Liver (tissue), 9 donors: ENCODE measurements around the gene P2RX7. TPM values are rescaled to one million over a fixed set of nuclear protein-coding genes. Genes with fewer than 3 reads are reported as not detected.
"Not testable (repeated sequence)": the region's sequence is repeated elsewhere in the genome, so short reads cannot be mapped to it uniquely, and the experiment has no call there.

ENCODE experiments used
- DNase-seq: peaks from one replicate; pipeline ENCODE4 v3.0.0-alpha.2; 2017; ENCODE audit warnings: low spot score
- H3K27ac ChIP-seq, 2 donors: one replicate each; pipeline ENCODE4 v1.7.0; 2013; ENCODE audit warnings: inconsistent platforms in 2 of 2, low read length in 2 of 2, control low read depth in 1 of 2, low read depth in 1 of 2, mild to moderate bottlenecking in 1 of 2
- H3K27me3 ChIP-seq, 4 donors: one replicate each; pipeline versions ENCODE4 v1.6.1 to v1.7.0; 2013; ENCODE audit warnings: low read length in 3 of 4, inconsistent platforms in 1 of 4, mild to moderate bottlenecking in 1 of 4, moderate library complexity in 1 of 4; ENCODE audit not compliant: control insufficient read depth in 4 of 4, insufficient read depth in 4 of 4
- H3K36me3 ChIP-seq, 4 donors: one replicate each; pipeline versions ENCODE4 v1.6.1 to v1.7.0; 2013; ENCODE audit warnings: low read length in 3 of 4, mild to moderate bottlenecking in 3 of 4, low read depth in 1 of 4, moderate library complexity in 1 of 4; ENCODE audit not compliant: control insufficient read depth in 4 of 4, insufficient read depth in 3 of 4
- H3K4me1 ChIP-seq, 4 donors: one replicate each; pipeline versions ENCODE4 v1.6.1 to v1.7.0; 2013; ENCODE audit warnings: low read length in 3 of 4, mild to moderate bottlenecking in 3 of 4, moderate library complexity in 1 of 4; ENCODE audit not compliant: control insufficient read depth in 4 of 4, insufficient read depth in 4 of 4
- H3K4me3 ChIP-seq, 3 donors: one replicate each; pipeline versions ENCODE4 v1.6.1 to v1.7.0; 2013; ENCODE audit warnings: low read length in 3 of 3, control low read depth in 1 of 3, low read depth in 1 of 3, mild to moderate bottlenecking in 1 of 3
- H3K9ac ChIP-seq, 2 donors: one replicate each; pipeline ENCODE4 v1.7.0; 2013; ENCODE audit warnings: low read length in 2 of 2, mild to moderate bottlenecking in 2 of 2, moderate library complexity in 2 of 2, control low read depth in 1 of 2, low read depth in 1 of 2
- H3K9me3 ChIP-seq, 4 donors: one replicate each; pipeline versions ENCODE4 v1.6.1 to v1.7.0; 2013; ENCODE audit warnings: low read length in 3 of 4; ENCODE audit not compliant: control insufficient read depth in 4 of 4
- EGR1 ChIP-seq, 2 donors: IDR thresholded peaks; 2 replicates each; pipeline ENCODE4 v1.6.1; 2016 to 2018; ENCODE audit warnings: antibody characterized with exemption in 2 of 2, low read depth in 2 of 2
- FOXA1 ChIP-seq: IDR thresholded peaks from 2 replicates; pipeline ENCODE4 v1.6.1; 2016; ENCODE audit warnings: antibody characterized with exemption
- FOXA2 ChIP-seq: IDR thresholded peaks from 2 replicates; pipeline ENCODE4 v1.6.1; 2016; ENCODE audit warnings: antibody characterized with exemption
- GABPA ChIP-seq, 2 donors: IDR thresholded peaks in 1 of 2; conservative IDR thresholded peaks in 1 of 2; 2 replicates each; pipeline ENCODE4 v1.6.1; 2016; ENCODE audit warnings: antibody characterized with exemption in 2 of 2, mild to moderate bottlenecking in 1 of 2, moderate library complexity in 1 of 2
- HNF4A ChIP-seq, 2 donors: conservative IDR thresholded peaks; 2 replicates each; pipeline ENCODE4 v1.6.1; 2016; ENCODE audit warnings: antibody characterized with exemption in 2 of 2, mild to moderate bottlenecking in 2 of 2
- HNF4G ChIP-seq: IDR thresholded peaks from 2 replicates; pipeline ENCODE4 v1.6.1; 2016; ENCODE audit warnings: antibody characterized with exemption
- JUND ChIP-seq, 2 donors: IDR thresholded peaks; 2 replicates each; pipeline ENCODE4 v1.6.1; 2016; ENCODE audit warnings: antibody characterized with exemption in 2 of 2
- NR2F2 ChIP-seq: IDR thresholded peaks from 2 replicates; pipeline ENCODE4 v1.6.1; 2016; ENCODE audit warnings: antibody characterized with exemption
- RAD21 ChIP-seq, 2 donors: IDR thresholded peaks; 2 replicates each; pipeline ENCODE4 v1.6.1; 2016; ENCODE audit warnings: antibody characterized with exemption in 2 of 2, mild to moderate bottlenecking in 2 of 2
- RXRA ChIP-seq, 2 donors: IDR thresholded peaks; 2 replicates each; pipeline ENCODE4 v1.6.1; 2017 to 2018; ENCODE audit warnings: antibody characterized with exemption in 2 of 2, mild to moderate bottlenecking in 1 of 2
- SP1 ChIP-seq: IDR thresholded peaks from 2 replicates; pipeline ENCODE4 v1.6.1; 2018; ENCODE audit warnings: antibody characterized with exemption, mild to moderate bottlenecking
- TAF1 ChIP-seq: conservative IDR thresholded peaks from 2 replicates; pipeline ENCODE4 v1.6.1; 2016; ENCODE audit warnings: antibody characterized with exemption, mild to moderate bottlenecking
- YY1 ChIP-seq: IDR thresholded peaks from 2 replicates; pipeline ENCODE4 v1.6.1; 2016; ENCODE audit warnings: antibody characterized with exemption, mild to moderate bottlenecking
- WGBS: extraction: QIAGEN DNeasy Blood & Tissue Kit; methylation state at CpG from one replicate; pipeline ENCODE4 v1.1.7; 2013; 5-methylcytosine and 5-hydroxymethylcytosine counted together
- polyA plus RNA-seq, 2 donors: library from polyadenylated mRNA; stranded (reverse) in 1 of 2; unstranded in 1 of 2; fragments of 200-250 nt in 1 of 2; fragments of >200 nt in 1 of 2; fragmentation: Nextera tagmentation in 1 of 2; extraction: Ambion mirVana in 1 of 2; gene quantifications; one replicate each; pipeline versions ENCODE4 v1.2.1 to v1.2.3, GENCODE V29; 2013 to 2015
- total RNA-seq, 2 donors: library from RNA; depleted of rRNA; stranded (reverse); fragments of >200 nt; gene quantifications; one replicate each; pipeline ENCODE4 v1.2.3, GENCODE V29; 2014
- TF ChIP-seq, protein P1 (sequence below): IDR thresholded peaks from 2 replicates; pipeline ENCODE4 v1.6.1; 2016; ENCODE audit warnings: antibody characterized with exemption, mild to moderate bottlenecking
- TF ChIP-seq, protein P2 (sequence below): IDR thresholded peaks from 2 replicates; pipeline ENCODE4 v1.6.1; 2016; ENCODE audit warnings: antibody characterized with exemption
- TF ChIP-seq, protein P3 (sequence below): IDR thresholded peaks from 2 replicates; pipeline ENCODE4 v1.6.1; 2016; ENCODE audit warnings: antibody characterized with exemption
- TF ChIP-seq, protein P4 (sequence below): fragments of 150-350 bp; IDR thresholded peaks from 2 replicates; pipeline ENCODE4 v1.5.1; 2017; ENCODE audit warnings: improper control_type of control experiment, low read depth, low read length; ENCODE audit not compliant: missing input control
- TF ChIP-seq, protein P5 (sequence below): IDR thresholded peaks from 2 replicates; pipeline ENCODE4 v1.6.1; 2016; ENCODE audit warnings: antibody characterized with exemption
- donor health status: healthy.
- donor health status: healthy.
- donor health status: healthy.
- donor health status: healthy.
- donor health status: healthy.

The P2RX7 gene
- total and polyA plus RNA-seq, 4 donors = 1.2 to 3.2 (median 2.2) TPM

DNA sequence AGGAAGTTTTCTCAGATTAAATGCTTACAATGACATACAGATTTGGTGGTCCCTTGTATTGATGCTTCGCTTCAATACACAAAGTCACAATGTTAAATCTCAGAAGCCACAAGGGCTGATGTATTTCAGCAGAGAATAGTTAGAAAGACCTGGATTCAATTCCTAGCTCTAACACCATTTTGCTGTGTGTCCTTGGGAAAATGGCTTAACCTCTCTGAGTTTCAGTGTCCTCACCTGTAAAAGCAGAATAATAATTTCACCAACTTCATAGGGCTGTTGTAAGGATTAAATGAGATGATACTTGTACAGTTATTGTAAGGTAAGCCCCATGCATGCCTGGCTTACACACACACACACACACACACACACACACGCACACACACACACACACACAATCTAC is 30.3 kb downstream of the P2RX7 start:
- Histone ChIP-seq H3K4me1 (no peaks in the 10 kb centered on the region), H3K27ac (no peak overlapping the region), H3K9me3 (no peaks in the 10 kb centered on the region), H3K9ac (no peak overlapping the region), H3K27me3 (no peaks in the 10 kb centered on the region), H3K36me3 (peaks cover 3 to 27% (median 13%) of the 10 kb centered on the region in 4 donors), H3K4me3 (no peak overlapping the region)
- no peak for TF ChIP-seq SP1
- TF ChIP-seq, protein P1, sequence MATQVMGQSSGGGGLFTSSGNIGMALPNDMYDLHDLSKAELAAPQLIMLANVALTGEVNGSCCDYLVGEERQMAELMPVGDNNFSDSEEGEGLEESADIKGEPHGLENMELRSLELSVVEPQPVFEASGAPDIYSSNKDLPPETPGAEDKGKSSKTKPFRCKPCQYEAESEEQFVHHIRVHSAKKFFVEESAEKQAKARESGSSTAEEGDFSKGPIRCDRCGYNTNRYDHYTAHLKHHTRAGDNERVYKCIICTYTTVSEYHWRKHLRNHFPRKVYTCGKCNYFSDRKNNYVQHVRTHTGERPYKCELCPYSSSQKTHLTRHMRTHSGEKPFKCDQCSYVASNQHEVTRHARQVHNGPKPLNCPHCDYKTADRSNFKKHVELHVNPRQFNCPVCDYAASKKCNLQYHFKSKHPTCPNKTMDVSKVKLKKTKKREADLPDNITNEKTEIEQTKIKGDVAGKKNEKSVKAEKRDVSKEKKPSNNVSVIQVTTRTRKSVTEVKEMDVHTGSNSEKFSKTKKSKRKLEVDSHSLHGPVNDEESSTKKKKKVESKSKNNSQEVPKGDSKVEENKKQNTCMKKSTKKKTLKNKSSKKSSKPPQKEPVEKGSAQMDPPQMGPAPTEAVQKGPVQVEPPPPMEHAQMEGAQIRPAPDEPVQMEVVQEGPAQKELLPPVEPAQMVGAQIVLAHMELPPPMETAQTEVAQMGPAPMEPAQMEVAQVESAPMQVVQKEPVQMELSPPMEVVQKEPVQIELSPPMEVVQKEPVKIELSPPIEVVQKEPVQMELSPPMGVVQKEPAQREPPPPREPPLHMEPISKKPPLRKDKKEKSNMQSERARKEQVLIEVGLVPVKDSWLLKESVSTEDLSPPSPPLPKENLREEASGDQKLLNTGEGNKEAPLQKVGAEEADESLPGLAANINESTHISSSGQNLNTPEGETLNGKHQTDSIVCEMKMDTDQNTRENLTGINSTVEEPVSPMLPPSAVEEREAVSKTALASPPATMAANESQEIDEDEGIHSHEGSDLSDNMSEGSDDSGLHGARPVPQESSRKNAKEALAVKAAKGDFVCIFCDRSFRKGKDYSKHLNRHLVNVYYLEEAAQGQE = no peak
- TF ChIP-seq, protein P2, sequence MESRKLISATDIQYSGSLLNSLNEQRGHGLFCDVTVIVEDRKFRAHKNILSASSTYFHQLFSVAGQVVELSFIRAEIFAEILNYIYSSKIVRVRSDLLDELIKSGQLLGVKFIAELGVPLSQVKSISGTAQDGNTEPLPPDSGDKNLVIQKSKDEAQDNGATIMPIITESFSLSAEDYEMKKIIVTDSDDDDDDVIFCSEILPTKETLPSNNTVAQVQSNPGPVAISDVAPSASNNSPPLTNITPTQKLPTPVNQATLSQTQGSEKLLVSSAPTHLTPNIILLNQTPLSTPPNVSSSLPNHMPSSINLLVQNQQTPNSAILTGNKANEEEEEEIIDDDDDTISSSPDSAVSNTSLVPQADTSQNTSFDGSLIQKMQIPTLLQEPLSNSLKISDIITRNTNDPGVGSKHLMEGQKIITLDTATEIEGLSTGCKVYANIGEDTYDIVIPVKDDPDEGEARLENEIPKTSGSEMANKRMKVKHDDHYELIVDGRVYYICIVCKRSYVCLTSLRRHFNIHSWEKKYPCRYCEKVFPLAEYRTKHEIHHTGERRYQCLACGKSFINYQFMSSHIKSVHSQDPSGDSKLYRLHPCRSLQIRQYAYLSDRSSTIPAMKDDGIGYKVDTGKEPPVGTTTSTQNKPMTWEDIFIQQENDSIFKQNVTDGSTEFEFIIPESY = no peak
- TF ChIP-seq EGR1 (IDR thresholded peaks at IDR 0.05; ENCODE audit: low read depth in 2 of 2) = no peak
- TF ChIP-seq YY1 = no peak
- no peak for TF ChIP-seq GABPA (IDR thresholded peaks at IDR 0.05 in 1 of 2, conservative IDR thresholded peaks at IDR 0.05 in 1 of 2)
- TF ChIP-seq FOXA2 = no peak
- TF ChIP-seq FOXA1 = no peak
- TF ChIP-seq HNF4G = no peak
- no peak for TF ChIP-seq TAF1
- no peak for TF ChIP-seq NR2F2
- no peak for TF ChIP-seq JUND (IDR thresholded peaks at IDR 0.05)
- no peak for TF ChIP-seq HNF4A (conservative IDR thresholded peaks at IDR 0.05)
- TF ChIP-seq, protein P3, sequence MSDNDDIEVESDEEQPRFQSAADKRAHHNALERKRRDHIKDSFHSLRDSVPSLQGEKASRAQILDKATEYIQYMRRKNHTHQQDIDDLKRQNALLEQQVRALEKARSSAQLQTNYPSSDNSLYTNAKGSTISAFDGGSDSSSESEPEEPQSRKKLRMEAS = no peak
- TF ChIP-seq, protein P4, sequence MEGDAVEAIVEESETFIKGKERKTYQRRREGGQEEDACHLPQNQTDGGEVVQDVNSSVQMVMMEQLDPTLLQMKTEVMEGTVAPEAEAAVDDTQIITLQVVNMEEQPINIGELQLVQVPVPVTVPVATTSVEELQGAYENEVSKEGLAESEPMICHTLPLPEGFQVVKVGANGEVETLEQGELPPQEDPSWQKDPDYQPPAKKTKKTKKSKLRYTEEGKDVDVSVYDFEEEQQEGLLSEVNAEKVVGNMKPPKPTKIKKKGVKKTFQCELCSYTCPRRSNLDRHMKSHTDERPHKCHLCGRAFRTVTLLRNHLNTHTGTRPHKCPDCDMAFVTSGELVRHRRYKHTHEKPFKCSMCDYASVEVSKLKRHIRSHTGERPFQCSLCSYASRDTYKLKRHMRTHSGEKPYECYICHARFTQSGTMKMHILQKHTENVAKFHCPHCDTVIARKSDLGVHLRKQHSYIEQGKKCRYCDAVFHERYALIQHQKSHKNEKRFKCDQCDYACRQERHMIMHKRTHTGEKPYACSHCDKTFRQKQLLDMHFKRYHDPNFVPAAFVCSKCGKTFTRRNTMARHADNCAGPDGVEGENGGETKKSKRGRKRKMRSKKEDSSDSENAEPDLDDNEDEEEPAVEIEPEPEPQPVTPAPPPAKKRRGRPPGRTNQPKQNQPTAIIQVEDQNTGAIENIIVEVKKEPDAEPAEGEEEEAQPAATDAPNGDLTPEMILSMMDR = no peak
- TF ChIP-seq RAD21 (IDR thresholded peaks at IDR 0.05) = no peak
- TF ChIP-seq RXRA (IDR thresholded peaks at IDR 0.05) = no peak
- TF ChIP-seq, protein P5, sequence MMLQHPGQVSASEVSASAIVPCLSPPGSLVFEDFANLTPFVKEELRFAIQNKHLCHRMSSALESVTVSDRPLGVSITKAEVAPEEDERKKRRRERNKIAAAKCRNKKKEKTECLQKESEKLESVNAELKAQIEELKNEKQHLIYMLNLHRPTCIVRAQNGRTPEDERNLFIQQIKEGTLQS = no peak
- 73% methylated on average over 2 of the region's 2 CpGs for WGBS
- no peak for DNase-seq

DNA sequence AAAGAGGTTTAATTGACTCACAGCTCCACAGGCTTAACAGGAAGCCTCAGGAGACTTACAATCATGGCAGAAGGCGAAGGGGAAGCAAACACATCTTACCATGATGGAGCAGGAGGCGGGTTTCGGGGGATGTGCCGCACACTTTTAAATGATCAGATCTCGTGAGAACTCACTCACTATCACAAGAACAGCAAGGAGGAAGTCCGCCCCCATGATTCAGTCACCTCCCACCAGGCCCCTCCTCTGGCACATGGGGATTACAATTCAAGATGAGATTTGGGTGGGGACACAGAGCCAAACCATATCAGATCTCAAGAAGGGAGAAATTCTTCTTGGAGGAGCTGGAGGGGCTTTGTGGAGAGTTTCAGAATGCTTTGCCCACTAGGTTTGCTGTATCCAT is 32.2 kb downstream of the P2RX7 start:
- not testable (repeated sequence) for H3K9ac ChIP-seq, H3K4me3 ChIP-seq, DNase-seq, H3K4me1 ChIP-seq, H3K27ac ChIP-seq, H3K27me3 ChIP-seq, H3K9me3 ChIP-seq
- 94% methylated on average over 6 of the region's 6 CpGs for WGBS
- H3K36me3 ChIP-seq = peaks cover 3 to 34% (median 11%) of the 10 kb centered on the region in 4 donors
